HG03097 (cell line): Measurements from ENCODE around the gene PCED1B.
A peak's percentile ranks its signal among the peaks of the same experiment; 100 is the strongest.
"Not testable (repeated sequence)": the region's sequence is repeated elsewhere in the genome, so short reads cannot be mapped to it uniquely, and the experiment has no call there.

Experiments
- ATAC-seq: cut with Tn5 transposase; IDR thresholded peaks from one replicate; pipeline ENCODE4 v1.9.1; 2021; ENCODE audit not compliant: unreplicated experiment, low FRiP score

Gene PCED1B

GRCh38 chr12:47268501-47269454 is 189.4 kb downstream of the PCED1B start:
- peak; percentile 77 for ATAC-seq

GRCh38 chr12:47269916-47270315 is 190.5 kb downstream of the PCED1B start:
- no peak for ATAC-seq

- no peak for ATAC-seq
Measured at GRCh38 chr12:47270782-47271664, 191.6 kb downstream of the PCED1B start.

GRCh38 chr12:47271800-47272239 is 192.4 kb downstream of the PCED1B start:
- ATAC-seq: no peak

GRCh38 chr12:47272412-47273190 is 193.2 kb downstream of the PCED1B start:
- no peak for ATAC-seq

GRCh38 chr12:47273191-47273626 is 193.8 kb downstream of the PCED1B start:
- ATAC-seq: no peak

- ATAC-seq: no peak
Measured at GRCh38 chr12:47274760-47275159, 195.3 kb downstream of the PCED1B start.

GRCh38 chr12:47276253-47276620 is 196.8 kb downstream of the PCED1B start:
- ATAC-seq: no peak

GRCh38 chr12:47276621-47277309 is 197.3 kb downstream of the PCED1B start:
- ATAC-seq: peak; percentile 88

- ATAC-seq: no peak
Measured at GRCh38 chr12:47277972-47278448, 198.6 kb downstream of the PCED1B start.

GRCh38 chr12:47279758-47280157 is 200.3 kb downstream of the PCED1B start:
- not testable (repeated sequence) for ATAC-seq

- ATAC-seq: no peak
Measured at GRCh38 chr12:47280543-47281300, 201.3 kb downstream of the PCED1B start.

- no peak for ATAC-seq
Measured at GRCh38 chr12:47281667-47282171, 202.3 kb downstream of the PCED1B start.

- no peak for ATAC-seq
Measured at GRCh38 chr12:47282206-47282605, 202.8 kb downstream of the PCED1B start.
